Breast epithelium (tissue), 4 donors: Measurements from ENCODE around the gene DEPP1. TPM values are rescaled to one million over a fixed set of nuclear protein-coding genes. Genes with fewer than 3 reads are reported as not detected.

Experiments used
- DNase-seq, 2 donors: peaks; one replicate each; pipeline ENCODE4 v3.0.0-alpha.2; 2019; ENCODE audit warnings: low spot score in 2 of 2
- H3K27ac ChIP-seq, 2 donors: fragments of 200-600 bp; sonication (generic) in 1 of 2; one replicate each; pipeline ENCODE4 v1.5.1; 2016 to 2019; ENCODE audit warnings: mild to moderate bottlenecking in 1 of 2
- H3K27me3 ChIP-seq, 2 donors: fragments of 200-600 bp; sonication (generic) in 1 of 2; one replicate each; pipeline versions ENCODE4 v1.5.1 to v1.6.0; 2017 to 2019; ENCODE audit warnings: control low read depth in 1 of 2, mild to moderate bottlenecking in 1 of 2
- H3K36me3 ChIP-seq: fragments of 200-600 bp; one replicate; pipeline ENCODE4 v1.5.1; 2019
- H3K4me1 ChIP-seq, 2 donors: fragments of 200-600 bp; sonication (generic); one replicate each; pipeline ENCODE4 v1.5.1; 2016 to 2019; ENCODE audit warnings: control low read depth in 1 of 2
- H3K4me3 ChIP-seq, 3 donors: fragments of 200-600 bp; sonication (generic); 1 replicate in 2 of 3; 2 replicates in 1 of 3; pipeline ENCODE4 v1.5.1; 2016 to 2019; ENCODE audit warnings: mild to moderate bottlenecking in 3 of 3, moderate library complexity in 2 of 3
- H3K9me3 ChIP-seq, 2 donors: fragments of 200-600 bp; sonication (generic) in 1 of 2; one replicate each; pipeline ENCODE4 v1.5.1; 2016 to 2019; ENCODE audit warnings: control low read depth in 1 of 2
- POLR2A ChIP-seq: fragments of 450-650 bp; IDR thresholded peaks from one replicate; pipeline ENCODE4 v1.6.1; 2016; ENCODE audit warnings: antibody characterized with exemption, mild to moderate bottlenecking, moderate library complexity
- POLR2AphosphoS5 ChIP-seq, 3 donors: sonication (generic); formaldehyde crosslinking; IDR thresholded peaks; one replicate each; pipeline ENCODE4 v1.6.1; 2017; ENCODE audit warnings: antibody characterized with exemption in 3 of 3
- intact Hi-C: fragments of 100-400 bp; cut with DNase I; formaldehyde crosslinking; loops from one replicate; pipeline ENCODE4 v1.15.1; 2023; ENCODE audit warnings: low total_unique reads
- total RNA-seq, 3 donors: library from RNA; depleted of rRNA; stranded (reverse); fragments of >200 nt; gene quantifications; one replicate each; pipeline ENCODE4 v1.1.0, GENCODE V29; 2016
- TF ChIP-seq, protein P1 (sequence below), 3 donors: fragments of 450-650 bp; IDR thresholded peaks; one replicate each; pipeline ENCODE4 v1.5.1; 2016 to 2017; ENCODE audit warnings: antibody characterized with exemption in 3 of 3, mild to moderate bottlenecking in 3 of 3, moderate library complexity in 3 of 3

DEPP1 gene
- total RNA-seq, 3 donors from 2014 or later: 139 to 2,057 (median 460) TPM

DNA sequence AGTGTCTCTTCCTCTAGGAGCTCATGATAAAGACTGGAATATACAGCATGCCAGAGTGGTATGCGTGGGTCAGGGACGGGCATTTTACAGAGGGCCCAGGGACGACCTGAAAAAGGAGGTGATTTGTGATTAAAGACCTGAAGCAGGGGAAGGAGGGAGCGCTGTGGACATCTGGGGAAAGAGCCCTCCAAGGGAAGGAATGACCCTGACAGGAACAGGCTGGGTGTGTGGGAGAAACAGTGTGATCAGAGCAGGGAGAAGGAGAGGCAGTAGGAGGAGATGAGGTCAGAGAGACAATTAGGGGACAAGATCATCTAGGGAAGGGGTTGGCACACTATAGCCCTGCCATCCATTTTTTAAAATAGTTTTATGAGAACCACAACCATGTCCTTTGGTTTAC lies 22.4 kb downstream of the DEPP1 start:
- no peak for TF ChIP-seq POLR2AphosphoS5 (IDR thresholded peaks at IDR 0.05)
- TF ChIP-seq POLR2A: no peak
- TF ChIP-seq, protein P1, sequence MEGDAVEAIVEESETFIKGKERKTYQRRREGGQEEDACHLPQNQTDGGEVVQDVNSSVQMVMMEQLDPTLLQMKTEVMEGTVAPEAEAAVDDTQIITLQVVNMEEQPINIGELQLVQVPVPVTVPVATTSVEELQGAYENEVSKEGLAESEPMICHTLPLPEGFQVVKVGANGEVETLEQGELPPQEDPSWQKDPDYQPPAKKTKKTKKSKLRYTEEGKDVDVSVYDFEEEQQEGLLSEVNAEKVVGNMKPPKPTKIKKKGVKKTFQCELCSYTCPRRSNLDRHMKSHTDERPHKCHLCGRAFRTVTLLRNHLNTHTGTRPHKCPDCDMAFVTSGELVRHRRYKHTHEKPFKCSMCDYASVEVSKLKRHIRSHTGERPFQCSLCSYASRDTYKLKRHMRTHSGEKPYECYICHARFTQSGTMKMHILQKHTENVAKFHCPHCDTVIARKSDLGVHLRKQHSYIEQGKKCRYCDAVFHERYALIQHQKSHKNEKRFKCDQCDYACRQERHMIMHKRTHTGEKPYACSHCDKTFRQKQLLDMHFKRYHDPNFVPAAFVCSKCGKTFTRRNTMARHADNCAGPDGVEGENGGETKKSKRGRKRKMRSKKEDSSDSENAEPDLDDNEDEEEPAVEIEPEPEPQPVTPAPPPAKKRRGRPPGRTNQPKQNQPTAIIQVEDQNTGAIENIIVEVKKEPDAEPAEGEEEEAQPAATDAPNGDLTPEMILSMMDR (IDR thresholded peaks at IDR 0.05): no peak
- Histone ChIP-seq H3K9me3 (no peaks in the 10 kb centered on the region), H3K4me1 (no peaks in the 10 kb centered on the region), H3K4me3 (no peak overlapping the region), H3K36me3 (no peaks in the 10 kb centered on the region), H3K27me3 (no peaks in the 10 kb centered on the region), H3K27ac (peak overlapping the region; percentile 60 to 82)
- DNase-seq: no peak
- intact Hi-C loops: no loop called here

DNA sequence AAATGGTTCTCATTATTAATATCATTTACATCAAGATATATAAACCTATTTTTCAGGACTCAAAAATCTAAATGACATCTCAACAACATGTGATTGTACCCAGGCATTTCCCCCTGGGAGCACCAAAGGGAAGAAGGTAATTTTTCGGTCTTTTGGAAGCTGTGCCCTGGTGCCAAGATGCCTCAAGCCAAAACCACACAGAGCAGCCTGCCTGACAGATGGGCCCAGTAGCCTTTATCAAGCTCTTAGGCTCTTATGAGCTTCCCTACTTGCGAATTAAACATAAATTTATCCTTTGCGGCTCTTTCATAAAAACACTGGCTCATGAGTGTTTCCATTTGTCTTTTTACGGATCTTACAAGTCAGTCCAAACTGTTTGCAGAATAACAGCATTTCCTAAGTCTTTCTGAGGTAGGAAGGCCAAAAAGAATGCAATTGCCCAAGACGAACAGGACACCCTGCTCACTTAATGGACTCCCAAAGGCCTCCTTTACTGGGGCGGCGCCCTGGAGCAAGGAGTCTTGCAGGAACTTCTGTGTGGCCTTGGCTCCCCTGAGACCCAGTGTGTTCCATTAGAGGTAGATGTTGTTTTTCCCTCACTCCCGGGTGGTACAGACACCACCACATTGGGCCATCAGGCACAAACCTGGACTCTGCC lies 23.1 kb downstream of the DEPP1 start:
- TF ChIP-seq POLR2AphosphoS5 (IDR thresholded peaks at IDR 0.05): peak in 1 of 3 donors; percentile 62
- TF ChIP-seq, protein P1 (IDR thresholded peaks at IDR 0.05): no peak
- Histone ChIP-seq H3K9me3 (no peaks in the 10 kb centered on the region), H3K36me3 (no peaks in the 10 kb centered on the region), H3K27ac (peak overlapping the region; percentile 60 to 82), H3K4me1 (no peaks in the 10 kb centered on the region), H3K4me3 (no peak overlapping the region), H3K27me3 (no peaks in the 10 kb centered on the region)
- intact Hi-C loops: no loop called here
- no peak for DNase-seq

DNA sequence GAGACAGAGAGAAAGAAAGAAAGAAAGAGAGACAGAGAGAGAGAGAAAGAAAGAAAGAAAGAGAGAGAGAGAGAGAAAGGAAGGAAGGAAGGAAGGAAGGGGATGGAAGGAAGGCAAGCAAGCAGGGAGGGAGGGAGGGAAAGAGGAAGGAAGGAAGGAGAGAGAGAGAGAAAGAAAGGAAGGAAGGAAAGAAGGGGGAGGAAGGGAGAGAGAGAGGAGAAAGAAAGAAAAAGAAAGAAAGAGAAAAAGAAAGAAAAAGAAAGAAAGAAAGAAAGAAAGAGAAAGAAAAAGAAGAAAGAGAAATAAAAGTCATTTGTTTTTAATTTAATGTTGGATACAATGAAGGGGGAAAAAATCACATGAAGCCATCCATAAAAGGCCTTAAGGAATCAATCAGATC lies 23.6 kb downstream of the DEPP1 start:
- Histone ChIP-seq H3K27ac (peak overlapping the region; percentile 45 to 82), H3K4me3 (no peak overlapping the region), H3K36me3 (no peaks in the 10 kb centered on the region), H3K9me3 (no peaks in the 10 kb centered on the region), H3K27me3 (no peaks in the 10 kb centered on the region), H3K4me1 (no peaks in the 10 kb centered on the region)
- TF ChIP-seq, protein P1 (IDR thresholded peaks at IDR 0.05): no peak
- TF ChIP-seq POLR2A (no peak), POLR2AphosphoS5 (IDR thresholded peaks at IDR 0.05) (no peak)
- intact Hi-C loops: no loop called here
- DNase-seq: no peak

DNA sequence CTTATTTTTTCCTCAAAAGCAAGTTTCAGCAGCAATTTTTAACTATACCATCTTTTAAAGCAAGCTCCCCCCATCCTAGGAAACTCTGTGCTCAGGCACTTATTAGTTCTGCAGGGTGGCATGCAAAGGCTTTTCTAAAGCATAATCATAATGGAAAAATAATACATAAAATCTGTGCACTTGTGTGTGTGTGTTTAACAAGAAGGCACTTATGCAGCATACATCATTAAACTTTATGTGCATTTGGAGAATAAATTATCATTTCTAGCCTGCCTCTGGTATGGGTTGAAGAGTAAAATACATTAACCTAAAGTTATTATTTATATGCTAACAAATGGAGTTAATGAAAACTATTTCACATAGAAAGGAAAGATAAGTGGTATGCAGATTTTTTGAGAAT lies 24.6 kb downstream of the DEPP1 start:
- TF ChIP-seq POLR2A (no peak), POLR2AphosphoS5 (IDR thresholded peaks at IDR 0.05) (no peak)
- TF ChIP-seq, protein P1 (IDR thresholded peaks at IDR 0.05): no peak
- H3K4me1 ChIP-seq: no peaks in the 10 kb centered on the region
- H3K27me3 ChIP-seq: no peaks in the 10 kb centered on the region
- intact Hi-C loops: no loop called here
- H3K27ac ChIP-seq: no peak overlapping the region
- no peaks in the 10 kb centered on the region for H3K9me3 ChIP-seq
- H3K36me3 ChIP-seq: no peaks in the 10 kb centered on the region
- H3K4me3 ChIP-seq: no peak overlapping the region
- DNase-seq: no peak

DNA sequence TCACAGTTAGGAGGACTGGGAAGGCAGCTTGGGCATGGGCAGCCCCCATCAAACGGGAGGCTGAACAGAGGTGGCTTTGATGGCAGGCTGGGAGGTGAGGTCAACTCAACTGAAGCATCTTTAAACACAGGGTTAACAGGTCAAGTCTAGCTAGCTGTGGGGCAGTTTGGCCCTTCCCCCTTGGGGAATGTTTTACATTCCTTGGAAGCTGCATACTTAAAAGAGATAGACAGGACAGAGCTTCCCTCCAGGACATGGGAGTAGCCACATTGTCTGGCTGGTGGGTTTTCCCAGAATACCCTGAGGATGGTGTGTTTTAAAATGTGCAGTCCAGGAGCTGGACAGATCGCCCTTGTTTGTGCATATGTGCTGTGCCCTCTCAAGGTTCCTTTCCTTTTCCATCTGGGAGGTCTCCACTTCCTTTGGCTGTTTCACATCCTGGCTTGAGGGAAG lies 25.8 kb downstream of the DEPP1 start:
- Histone ChIP-seq H3K27ac (no peak overlapping the region), H3K27me3 (no peaks in the 10 kb centered on the region), H3K4me3 (no peak overlapping the region), H3K9me3 (no peaks in the 10 kb centered on the region), H3K4me1 (no peaks in the 10 kb centered on the region), H3K36me3 (no peaks in the 10 kb centered on the region)
- no peak for DNase-seq
- intact Hi-C loops: no loop called here
- no peak for TF ChIP-seq POLR2A
- TF ChIP-seq POLR2AphosphoS5 (IDR thresholded peaks at IDR 0.05): no peak
- TF ChIP-seq, protein P1 (IDR thresholded peaks at IDR 0.05): no peak
